ENCODE data around the gene EML6.

- TF ChIP-seq POLR2AphosphoS5 (IDR thresholded peaks at IDR 0.05), result no peak
- TF ChIP-seq CTCF (IDR thresholded peaks at IDR 0.05), result no peak
- no peak for TF ChIP-seq EP300 (IDR thresholded peaks at IDR 0.05)
These were observed 821 bp upstream of the EML6 start for GRCh38 chr2:54722641-54723040.
